ENCODE measurements around the gene MYLIP.

DNA sequence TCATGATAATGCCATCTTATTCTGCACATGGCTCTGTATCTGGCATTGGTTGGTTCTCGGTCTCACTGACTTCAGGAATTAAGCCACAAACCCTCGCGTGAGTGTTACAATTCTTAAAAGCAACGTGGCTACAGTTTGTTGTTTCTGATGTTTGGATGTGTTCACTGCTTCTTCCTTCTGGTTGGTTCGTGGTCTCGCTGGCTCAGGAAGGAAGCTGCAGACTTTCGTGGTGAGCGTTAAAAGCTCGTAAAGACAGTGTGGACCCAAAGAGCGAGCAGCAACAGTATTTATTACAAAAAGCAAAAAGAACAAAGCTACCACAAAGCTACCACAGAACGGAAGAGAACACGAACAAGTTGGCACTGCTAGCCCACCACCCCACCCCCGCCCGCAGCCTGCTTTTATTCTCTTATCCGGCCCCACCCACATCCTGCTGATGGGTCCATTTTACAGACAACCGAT lies 51.1 kb downstream of the MYLIP start:
- TF ChIP-seq, protein P1, sequence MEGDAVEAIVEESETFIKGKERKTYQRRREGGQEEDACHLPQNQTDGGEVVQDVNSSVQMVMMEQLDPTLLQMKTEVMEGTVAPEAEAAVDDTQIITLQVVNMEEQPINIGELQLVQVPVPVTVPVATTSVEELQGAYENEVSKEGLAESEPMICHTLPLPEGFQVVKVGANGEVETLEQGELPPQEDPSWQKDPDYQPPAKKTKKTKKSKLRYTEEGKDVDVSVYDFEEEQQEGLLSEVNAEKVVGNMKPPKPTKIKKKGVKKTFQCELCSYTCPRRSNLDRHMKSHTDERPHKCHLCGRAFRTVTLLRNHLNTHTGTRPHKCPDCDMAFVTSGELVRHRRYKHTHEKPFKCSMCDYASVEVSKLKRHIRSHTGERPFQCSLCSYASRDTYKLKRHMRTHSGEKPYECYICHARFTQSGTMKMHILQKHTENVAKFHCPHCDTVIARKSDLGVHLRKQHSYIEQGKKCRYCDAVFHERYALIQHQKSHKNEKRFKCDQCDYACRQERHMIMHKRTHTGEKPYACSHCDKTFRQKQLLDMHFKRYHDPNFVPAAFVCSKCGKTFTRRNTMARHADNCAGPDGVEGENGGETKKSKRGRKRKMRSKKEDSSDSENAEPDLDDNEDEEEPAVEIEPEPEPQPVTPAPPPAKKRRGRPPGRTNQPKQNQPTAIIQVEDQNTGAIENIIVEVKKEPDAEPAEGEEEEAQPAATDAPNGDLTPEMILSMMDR (conservative IDR thresholded peaks at IDR 0.05; ENCODE audit: low read depth in 2 of 2), result no peak
- TF ChIP-seq REST (IDR thresholded peaks at IDR 0.05; ENCODE audit: unreplicated experiment) (no peak), POLR2AphosphoS5 (IDR thresholded peaks at IDR 0.05; ENCODE audit: low read depth) (no peak), EZH2 (IDR thresholded peaks at IDR 0.05; ENCODE audit: low read depth, unreplicated experiment) (no peak), CREB1 (CRISPR knock-in tag; IDR thresholded peaks at IDR 0.05; ENCODE audit: low read depth) (no peak), EZH2phosphoT487 (IDR thresholded peaks at IDR 0.05; ENCODE audit: unreplicated experiment) (no peak), JUNB (IDR thresholded peaks at IDR 0.05; ENCODE audit: unreplicated experiment) (no peak), ZNF114 (CRISPR knock-in tag; IDR thresholded peaks at IDR 0.05) (no peak), ZNF331 (CRISPR knock-in tag; IDR thresholded peaks at IDR 0.05; ENCODE audit: low read depth) (no peak), NANOG (IDR thresholded peaks at IDR 0.05; ENCODE audit: borderline replicate concordance) (no peak)
- TF ChIP-seq, protein P2, sequence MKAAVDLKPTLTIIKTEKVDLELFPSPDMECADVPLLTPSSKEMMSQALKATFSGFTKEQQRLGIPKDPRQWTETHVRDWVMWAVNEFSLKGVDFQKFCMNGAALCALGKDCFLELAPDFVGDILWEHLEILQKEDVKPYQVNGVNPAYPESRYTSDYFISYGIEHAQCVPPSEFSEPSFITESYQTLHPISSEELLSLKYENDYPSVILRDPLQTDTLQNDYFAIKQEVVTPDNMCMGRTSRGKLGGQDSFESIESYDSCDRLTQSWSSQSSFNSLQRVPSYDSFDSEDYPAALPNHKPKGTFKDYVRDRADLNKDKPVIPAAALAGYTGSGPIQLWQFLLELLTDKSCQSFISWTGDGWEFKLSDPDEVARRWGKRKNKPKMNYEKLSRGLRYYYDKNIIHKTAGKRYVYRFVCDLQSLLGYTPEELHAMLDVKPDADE (IDR thresholded peaks at IDR 0.05), result no peak
- TF ChIP-seq, protein P3, sequence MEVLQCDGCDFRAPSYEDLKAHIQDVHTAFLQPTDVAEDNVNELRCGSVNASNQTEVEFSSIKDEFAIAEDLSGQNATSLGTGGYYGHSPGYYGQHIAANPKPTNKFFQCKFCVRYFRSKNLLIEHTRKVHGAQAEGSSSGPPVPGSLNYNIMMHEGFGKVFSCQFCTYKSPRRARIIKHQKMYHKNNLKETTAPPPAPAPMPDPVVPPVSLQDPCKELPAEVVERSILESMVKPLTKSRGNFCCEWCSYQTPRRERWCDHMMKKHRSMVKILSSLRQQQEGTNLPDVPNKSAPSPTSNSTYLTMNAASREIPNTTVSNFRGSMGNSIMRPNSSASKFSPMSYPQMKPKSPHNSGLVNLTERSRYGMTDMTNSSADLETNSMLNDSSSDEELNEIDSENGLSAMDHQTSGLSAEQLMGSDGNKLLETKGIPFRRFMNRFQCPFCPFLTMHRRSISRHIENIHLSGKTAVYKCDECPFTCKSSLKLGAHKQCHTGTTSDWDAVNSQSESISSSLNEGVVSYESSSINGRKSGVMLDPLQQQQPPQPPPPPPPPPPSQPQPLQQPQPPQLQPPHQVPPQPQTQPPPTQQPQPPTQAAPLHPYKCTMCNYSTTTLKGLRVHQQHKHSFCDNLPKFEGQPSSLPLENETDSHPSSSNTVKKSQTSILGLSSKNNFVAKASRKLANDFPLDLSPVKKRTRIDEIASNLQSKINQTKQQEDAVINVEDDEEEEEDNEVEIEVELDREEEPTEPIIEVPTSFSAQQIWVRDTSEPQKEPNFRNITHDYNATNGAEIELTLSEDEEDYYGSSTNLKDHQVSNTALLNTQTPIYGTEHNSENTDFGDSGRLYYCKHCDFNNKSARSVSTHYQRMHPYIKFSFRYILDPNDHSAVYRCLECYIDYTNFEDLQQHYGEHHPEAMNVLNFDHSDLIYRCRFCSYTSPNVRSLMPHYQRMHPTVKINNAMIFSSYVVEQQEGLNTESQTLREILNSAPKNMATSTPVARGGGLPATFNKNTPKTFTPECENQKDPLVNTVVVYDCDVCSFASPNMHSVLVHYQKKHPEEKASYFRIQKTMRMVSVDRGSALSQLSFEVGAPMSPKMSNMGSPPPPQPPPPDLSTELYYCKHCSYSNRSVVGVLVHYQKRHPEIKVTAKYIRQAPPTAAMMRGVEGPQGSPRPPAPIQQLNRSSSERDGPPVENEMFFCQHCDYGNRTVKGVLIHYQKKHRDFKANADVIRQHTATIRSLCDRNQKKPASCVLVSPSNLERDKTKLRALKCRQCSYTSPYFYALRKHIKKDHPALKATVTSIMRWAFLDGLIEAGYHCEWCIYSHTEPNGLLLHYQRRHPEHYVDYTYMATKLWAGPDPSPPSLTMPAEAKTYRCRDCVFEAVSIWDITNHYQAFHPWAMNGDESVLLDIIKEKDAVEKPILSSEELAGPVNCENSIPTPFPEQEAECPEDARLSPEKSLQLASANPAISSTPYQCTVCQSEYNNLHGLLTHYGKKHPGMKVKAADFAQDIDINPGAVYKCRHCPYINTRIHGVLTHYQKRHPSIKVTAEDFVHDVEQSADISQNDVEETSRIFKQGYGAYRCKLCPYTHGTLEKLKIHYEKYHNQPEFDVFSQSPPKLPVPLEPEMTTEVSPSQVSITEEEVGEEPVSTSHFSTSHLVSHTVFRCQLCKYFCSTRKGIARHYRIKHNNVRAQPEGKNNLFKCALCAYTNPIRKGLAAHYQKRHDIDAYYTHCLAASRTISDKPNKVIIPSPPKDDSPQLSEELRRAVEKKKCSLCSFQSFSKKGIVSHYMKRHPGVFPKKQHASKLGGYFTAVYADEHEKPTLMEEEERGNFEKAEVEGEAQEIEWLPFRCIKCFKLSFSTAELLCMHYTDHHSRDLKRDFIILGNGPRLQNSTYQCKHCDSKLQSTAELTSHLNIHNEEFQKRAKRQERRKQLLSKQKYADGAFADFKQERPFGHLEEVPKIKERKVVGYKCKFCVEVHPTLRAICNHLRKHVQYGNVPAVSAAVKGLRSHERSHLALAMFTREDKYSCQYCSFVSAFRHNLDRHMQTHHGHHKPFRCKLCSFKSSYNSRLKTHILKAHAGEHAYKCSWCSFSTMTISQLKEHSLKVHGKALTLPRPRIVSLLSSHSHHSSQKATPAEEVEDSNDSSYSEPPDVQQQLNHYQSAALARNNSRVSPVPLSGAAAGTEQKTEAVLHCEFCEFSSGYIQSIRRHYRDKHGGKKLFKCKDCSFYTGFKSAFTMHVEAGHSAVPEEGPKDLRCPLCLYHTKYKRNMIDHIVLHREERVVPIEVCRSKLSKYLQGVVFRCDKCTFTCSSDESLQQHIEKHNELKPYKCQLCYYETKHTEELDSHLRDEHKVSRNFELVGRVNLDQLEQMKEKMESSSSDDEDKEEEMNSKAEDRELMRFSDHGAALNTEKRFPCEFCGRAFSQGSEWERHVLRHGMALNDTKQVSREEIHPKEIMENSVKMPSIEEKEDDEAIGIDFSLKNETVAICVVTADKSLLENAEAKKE (CRISPR knock-in tag; IDR thresholded peaks at IDR 0.05), result no peak
